ENCODE results near the gene KLHL30.
A peak's percentile ranks its signal among the peaks of the same experiment; 100 is the strongest.

Gene KLHL30

GRCh38 chr2:238130696-238131628 lies 7.5 kb upstream of the KLHL30 start:
- no peak for DNase-seq (ENCODE audit: low read depth)

- DNase-seq (ENCODE audit: low read depth) = no peak
Observed at GRCh38 chr2:238131761-238132462, 6.6 kb upstream of the KLHL30 start.

GRCh38 chr2:238132463-238133450 lies 5.7 kb upstream of the KLHL30 start:
- DNase-seq (ENCODE audit: low read depth) = no peak

GRCh38 chr2:238133499-238134392 lies 4.7 kb upstream of the KLHL30 start:
- no peak for DNase-seq (ENCODE audit: low read depth)

- DNase-seq (ENCODE audit: low read depth) = no peak
Observed at GRCh38 chr2:238134393-238134785, 4.1 kb upstream of the KLHL30 start.

GRCh38 chr2:238135601-238136150 lies 2.8 kb upstream of the KLHL30 start:
- DNase-seq (ENCODE audit: low read depth) = no peak

- no peak for DNase-seq (ENCODE audit: low read depth)
Observed at GRCh38 chr2:238136820-238137537, 1.5 kb upstream of the KLHL30 start.

- no peak for DNase-seq (ENCODE audit: low read depth)
Observed at GRCh38 chr2:238137885-238138284, 583 bp upstream of the KLHL30 start.

GRCh38 chr2:238139196-238140039 lies 950 bp downstream of the KLHL30 start:
- DNase-seq (ENCODE audit: low read depth) = peak; percentile 21

- no peak for DNase-seq (ENCODE audit: low read depth)
Observed at GRCh38 chr2:238140040-238140439, 1.6 kb downstream of the KLHL30 start.

GRCh38 chr2:238140721-238141540 lies 2.5 kb downstream of the KLHL30 start:
- no peak for DNase-seq (ENCODE audit: low read depth)

GRCh38 chr2:238141541-238142318 lies 3.3 kb downstream of the KLHL30 start:
- no peak for DNase-seq (ENCODE audit: low read depth)

GRCh38 chr2:238142382-238143205 lies 4.1 kb downstream of the KLHL30 start:
- DNase-seq (ENCODE audit: low read depth) = no peak

- DNase-seq (ENCODE audit: low read depth) = no peak
Observed at GRCh38 chr2:238143239-238143951, 4.9 kb downstream of the KLHL30 start.

GRCh38 chr2:238144262-238144661 lies 5.8 kb downstream of the KLHL30 start:
- DNase-seq (ENCODE audit: low read depth) = no peak

GRCh38 chr2:238145046-238145445 lies 6.6 kb downstream of the KLHL30 start:
- DNase-seq (ENCODE audit: low read depth) = no peak
